HEK293 (cell line): ENCODE data around the gene WNT4.
"Not testable (repeated sequence)": the region's sequence is repeated elsewhere in the genome, so short reads cannot be mapped to it uniquely, and the experiment has no call there.

Source experiments
- CTCF ChIA-PET: fragments of 350-600 bp; formaldehyde crosslinking; extraction: SDS; loops from one replicate; lab custom pipeline; 2021; ENCODE audit warnings: antibody characterized with exemption; lab: Yijun Ruan, JAX
- POLR2A ChIA-PET: fragments of 300-600 bp; formaldehyde crosslinking; extraction: SDS; loops from one replicate; lab custom pipeline; 2020; ENCODE audit warnings: antibody characterized with exemption, inconsistent platforms; lab: Yijun Ruan, JAX
- H3K27ac ChIP-seq: fragments of 200-500 bp; sonication (Bioruptor generic); 2 replicates; pipeline ENCODE4 v1.5.1; 2014; ENCODE audit warnings: low read depth, low read length, control low read depth, inconsistent platforms; ENCODE audit errors: extremely low read depth
- H3K36me3 ChIP-seq, 2 experiments: fragments of 200-500 bp in 1 of 2; sonication (Bioruptor generic) in 1 of 2; 1 replicate in 1 of 2; 2 replicates in 1 of 2; pipeline ENCODE4 v1.5.1; 2014 to 2017; ENCODE audit warnings: inconsistent platforms in 2 of 2, low read length in 2 of 2; ENCODE audit not compliant: control insufficient read depth in 2 of 2, insufficient read depth in 1 of 2
- H3K4me1 ChIP-seq: fragments of 200-500 bp; sonication (Bioruptor generic); 2 replicates; pipeline ENCODE4 v1.5.1; 2014; ENCODE audit warnings: mild to moderate bottlenecking, low read length, inconsistent platforms; ENCODE audit not compliant: control insufficient read depth, insufficient read depth
- H3K4me3 ChIP-seq: 2 replicates; pipeline ENCODE4 v1.5.1; 2011; ENCODE audit warnings: low read depth, mild to moderate bottlenecking, control low read depth, low read length, moderate library complexity
- H3K9me3 ChIP-seq: fragments of 200-500 bp; sonication (Bioruptor generic); 2 replicates; pipeline ENCODE4 v1.5.1; 2014; ENCODE audit warnings: low read depth, low read length, inconsistent platforms; ENCODE audit not compliant: control insufficient read depth, insufficient read depth
- GFI1B ChIP-seq: fragments of 450-650 bp; formaldehyde crosslinking; IDR thresholded peaks from 2 replicates; pipeline ENCODE4 v1.5.1; 2016; ENCODE audit warnings: missing biosample characterization, missing genetic modification characterization
- PBX3 ChIP-seq: sonication (generic); formaldehyde crosslinking; IDR thresholded peaks from 2 replicates; pipeline ENCODE4 v1.8.1; 2022; ENCODE audit warnings: mild to moderate bottlenecking, moderate library complexity, missing genetic modification reagents
- PRDM2 ChIP-seq: fragments of 450-650 bp; formaldehyde crosslinking; IDR thresholded peaks from 2 replicates; pipeline ENCODE4 v1.5.1; 2016; ENCODE audit warnings: missing biosample characterization, missing genetic modification characterization, borderline replicate concordance
- RBAK ChIP-seq: fragments of 450-650 bp; formaldehyde crosslinking; IDR thresholded peaks from 2 replicates; pipeline ENCODE4 v1.5.1; 2016; ENCODE audit warnings: missing biosample characterization, missing genetic modification characterization
- SP2 ChIP-seq: fragments of 450-650 bp; formaldehyde crosslinking; IDR thresholded peaks from 2 replicates; pipeline ENCODE4 v1.5.1; 2016; ENCODE audit warnings: missing biosample characterization, missing genetic modification characterization
- ZBTB49 ChIP-seq: fragments of 450-650 bp; formaldehyde crosslinking; IDR thresholded peaks from 2 replicates; pipeline ENCODE4 v1.5.1; 2016; ENCODE audit warnings: missing biosample characterization, missing genetic modification characterization, low read depth
- ZNF157 ChIP-seq: fragments of 450-650 bp; formaldehyde crosslinking; IDR thresholded peaks from 2 replicates; pipeline ENCODE4 v1.5.1; 2016; ENCODE audit warnings: missing biosample characterization, missing genetic modification characterization
- ZNF704 ChIP-seq: fragments of 450-650 bp; formaldehyde crosslinking; IDR thresholded peaks from 2 replicates; pipeline ENCODE4 v1.5.1; 2016; ENCODE audit warnings: missing biosample characterization, missing genetic modification characterization

Gene WNT4

GRCh38 chr1:22096036-22096435 is 46.9 kb downstream of the WNT4 start:
- Histone ChIP-seq H3K4me3 (no peak overlapping the region), H3K36me3 (peaks cover 11 to 79% of the 10 kb centered on the region in 2 experiments), H3K4me1 (no peaks in the 10 kb centered on the region), H3K9me3 (no peaks in the 10 kb centered on the region), H3K27ac (no peak overlapping the region)
- TF ChIP-seq PBX3 (CRISPR knock-in tag), result no peak
- TF ChIP-seq ZNF704, result no peak
- no peak for TF ChIP-seq RBAK
- TF ChIP-seq PRDM2 (tag by site-specific recombination), result no peak
- POLR2A ChIA-PET, result no interaction called here
- CTCF ChIA-PET, result no interaction called here

- Histone ChIP-seq H3K27ac (no peak overlapping the region), H3K4me3 (no peak overlapping the region), H3K4me1 (no peaks in the 10 kb centered on the region; the same call in 1 of the 2 replicates), H3K36me3 (peaks cover 11 to 85% of the 10 kb centered on the region in 2 experiments), H3K9me3 (no peaks in the 10 kb centered on the region)
- POLR2A ChIA-PET, result no interaction called here
- TF ChIP-seq GFI1B (no peak), SP2 (tag by site-specific recombination) (no peak), ZBTB49 (tag by site-specific recombination) (no peak), ZNF157 (tag by site-specific recombination) (no peak)
- CTCF ChIA-PET, result interaction anchor here (2.3 kb wide), 1 partner anchor 12 kb away, joined by 14 read pairs; no protein-coding TSS in a partner anchor
Observed at GRCh38 chr1:22093513-22093912, 49.4 kb downstream of the WNT4 start.

GRCh38 chr1:22092026-22092768 is 50.7 kb downstream of the WNT4 start:
- H3K4me3 ChIP-seq, H3K4me1 ChIP-seq, POLR2A ChIA-PET, H3K27ac ChIP-seq, H3K9me3 ChIP-seq: not testable (repeated sequence)
- H3K36me3 ChIP-seq, result peaks cover 18 to 86% of the 10 kb centered on the region in 2 experiments
- CTCF ChIA-PET, result interaction anchor here (0.6 to 2.3 kb wide), 2 partner anchors 13 to 63 kb away, joined by 5 to 14 read pairs; no protein-coding TSS in a partner anchor
